IMR-90 (cell line): Measurements from ENCODE around the gene C17orf67. TPM values are rescaled to one million over a fixed set of nuclear protein-coding genes. Genes with fewer than 3 reads are reported as not detected.
A peak's percentile ranks its signal among the peaks of the same experiment; 100 is the strongest.

Experiments
- ATAC-seq: fragments of 200-7000 bp; cut with Tn5 transposase; 2 replicates; pipeline ENCODE4 v1.9.1; 2020; ENCODE audit warnings: low read depth, mild to moderate bottlenecking, moderate library complexity
- BruUV-seq: library from RNA; stranded (reverse); fragments of 400-500 nt; replicated peaks from 2 replicates; lab custom pipeline; 2021; lab: Mats Ljungman, UMichigan
- CTCF ChIA-PET: fragments of 300-600 bp; formaldehyde crosslinking; extraction: SDS; loops from one replicate; lab custom pipeline; 2021; ENCODE audit warnings: antibody characterized with exemption; lab: Yijun Ruan, JAX
- POLR2A ChIA-PET: fragments of 300-600 bp; sonication (Branson Sonifier 250); formaldehyde crosslinking; loops from one replicate; lab custom pipeline; 2022; ENCODE audit warnings: antibody characterized with exemption; ENCODE audit not compliant: unreplicated experiment; lab: Charles Lee
- DNase-seq: peaks from one replicate; pipeline ENCODE4 v3.0.0; 2013
- H2AFZ ChIP-seq: replicated peaks from 2 replicates; pipeline ENCODE3; 2013; ENCODE audit warnings: low read length, mild to moderate bottlenecking; ENCODE audit not compliant: poor library complexity
- H2AK5ac ChIP-seq: 2 replicates; pipeline ENCODE4 v1.6.1; 2013; ENCODE audit warnings: low read depth, low read length, inconsistent platforms
- H2AK9ac ChIP-seq: replicated peaks from 2 replicates; pipeline ENCODE3; 2013; ENCODE audit warnings: mild to moderate bottlenecking, low read depth, low read length, moderate library complexity; ENCODE audit not compliant: poor library complexity
- H2BK120ac ChIP-seq: 2 replicates; pipeline ENCODE4 v1.6.1; 2013; ENCODE audit warnings: low read depth, low read length, inconsistent platforms
- H2BK15ac ChIP-seq: 3 replicates; pipeline ENCODE4 v1.6.1; 2013; ENCODE audit warnings: low read depth, low read length, inconsistent platforms
- H2BK20ac ChIP-seq: 2 replicates; pipeline ENCODE4 v1.6.1; 2013; ENCODE audit warnings: low read depth, mild to moderate bottlenecking, inconsistent platforms, low read length, moderate library complexity
- H2BK5ac ChIP-seq: 2 replicates; pipeline ENCODE4 v1.6.1; 2013; ENCODE audit warnings: mild to moderate bottlenecking, low read depth, low read length, inconsistent platforms; ENCODE audit not compliant: poor library complexity, severe bottlenecking
- H3K14ac ChIP-seq: replicated peaks from 2 replicates; pipeline ENCODE4 v1.6.1; 2013; ENCODE audit warnings: low read depth, low read length, inconsistent platforms
- H3K18ac ChIP-seq: 2 replicates; pipeline ENCODE4 v1.6.1; 2013; ENCODE audit warnings: low read depth, low read length, control low read depth
- H3K23ac ChIP-seq: 2 replicates; pipeline ENCODE4 v1.6.1; 2013; ENCODE audit warnings: low read depth, low read length, inconsistent platforms
- H3K27ac ChIP-seq: 2 replicates; pipeline ENCODE4 v1.5.1; 2013; ENCODE audit warnings: mild to moderate bottlenecking, control low read depth, low read length; ENCODE audit not compliant: insufficient read depth
- H3K27me3 ChIP-seq: 2 replicates; pipeline ENCODE4 v1.6.1; 2013; ENCODE audit warnings: low read length; ENCODE audit not compliant: control insufficient read depth, insufficient read depth
- H3K36me3 ChIP-seq: 2 replicates; pipeline ENCODE4 v1.6.1; 2013; ENCODE audit warnings: low read length, mixed read lengths; ENCODE audit not compliant: control insufficient read depth, insufficient read depth
- H3K4ac ChIP-seq: 2 replicates; pipeline ENCODE4 v1.6.1; 2013; ENCODE audit warnings: low read depth, low read length, inconsistent platforms
- H3K4me1 ChIP-seq: 2 replicates; pipeline ENCODE4 v1.6.1; 2013; ENCODE audit warnings: low read length, mixed read lengths; ENCODE audit not compliant: control insufficient read depth, insufficient read depth
- H3K4me2 ChIP-seq: 2 replicates; pipeline ENCODE4 v1.6.1; 2013; ENCODE audit warnings: low read depth, mild to moderate bottlenecking, control low read depth, low read length, moderate library complexity
- H3K4me3 ChIP-seq: 2 replicates; pipeline ENCODE4 v1.5.1; 2013; ENCODE audit warnings: low read depth, mild to moderate bottlenecking, control low read depth, low read length, moderate library complexity; ENCODE audit not compliant: insufficient read depth
- H3K56ac ChIP-seq: 2 replicates; pipeline ENCODE4 v1.6.1; 2013; ENCODE audit warnings: low read length, inconsistent platforms; ENCODE audit not compliant: insufficient read depth; ENCODE audit errors: extremely low read depth
- H3K79me1 ChIP-seq, 2 experiments: 2 replicates each; pipeline ENCODE4 v1.6.1; 2013; ENCODE audit warnings: low read length in 2 of 2, inconsistent platforms in 1 of 2, low read depth in 1 of 2
- H3K9ac ChIP-seq: 2 replicates; pipeline ENCODE4 v1.6.1; 2013; ENCODE audit warnings: low read depth, low read length, control low read depth
- H3K9me1 ChIP-seq: 2 replicates; pipeline ENCODE4 v1.6.1; 2013; ENCODE audit warnings: low read length, inconsistent platforms; ENCODE audit not compliant: insufficient read depth
- H3K9me3 ChIP-seq: 2 replicates; pipeline ENCODE4 v1.6.1; 2013; ENCODE audit warnings: low read length; ENCODE audit not compliant: control insufficient read depth, insufficient read depth
- H4K20me1 ChIP-seq: 2 replicates; pipeline ENCODE4 v1.6.1; 2013; ENCODE audit warnings: low read length, inconsistent platforms; ENCODE audit not compliant: insufficient read depth
- H4K5ac ChIP-seq: 2 replicates; pipeline ENCODE4 v1.6.1; 2013; ENCODE audit warnings: mild to moderate bottlenecking, low read depth, low read length, control low read depth
- H4K8ac ChIP-seq, 2 experiments: 2 replicates each; pipeline ENCODE4 v1.6.1; 2013; ENCODE audit warnings: low read depth in 2 of 2, low read length in 2 of 2, control low read depth in 1 of 2, inconsistent platforms in 1 of 2
- H4K91ac ChIP-seq: 2 replicates; pipeline ENCODE4 v1.6.1; 2013; ENCODE audit warnings: low read depth, low read length, inconsistent platforms; ENCODE audit not compliant: insufficient read depth
- BHLHE40 ChIP-seq: fragments of 150-350 bp; IDR thresholded peaks from 2 replicates; pipeline ENCODE4 v1.6.1; 2016; ENCODE audit warnings: mild to moderate bottlenecking, low read depth, low read length
- CHD1 ChIP-seq: IDR thresholded peaks from 2 replicates; pipeline ENCODE4 v1.6.1; 2012; ENCODE audit warnings: low read depth, low read length, improper control_type of control experiment
- FOS ChIP-seq: fragments of 150-350 bp; IDR thresholded peaks from 2 replicates; pipeline ENCODE4 v1.6.1; 2016; ENCODE audit warnings: low read depth, low read length
- MAFK ChIP-seq: IDR thresholded peaks from 2 replicates; pipeline ENCODE4 v1.6.1; 2012; ENCODE audit warnings: low read depth, low read length, improper control_type of control experiment
- MXI1 ChIP-seq: IDR thresholded peaks from 2 replicates; pipeline ENCODE4 v1.6.1; 2012; ENCODE audit warnings: low read depth, mild to moderate bottlenecking, low read length, moderate library complexity, borderline replicate concordance
- NFE2L2 ChIP-seq: fragments of 150-350 bp; IDR thresholded peaks from 2 replicates; pipeline ENCODE4 v1.6.1; 2016; ENCODE audit warnings: low read depth, mild to moderate bottlenecking, low read length
- POLR2A ChIP-seq: IDR thresholded peaks from 2 replicates; pipeline ENCODE4 v1.6.1; 2012; ENCODE audit warnings: mild to moderate bottlenecking, low read depth, low read length
- RAD21 ChIP-seq: IDR thresholded peaks from 2 replicates; pipeline ENCODE4 v1.6.1; 2012; ENCODE audit warnings: low read length, improper control_type of control experiment
- RCOR1 ChIP-seq: IDR thresholded peaks from 2 replicates; pipeline ENCODE4 v1.6.1; 2012; ENCODE audit warnings: mild to moderate bottlenecking, low read length, improper control_type of control experiment; ENCODE audit not compliant: insufficient replicate concordance
- SMC3 ChIP-seq: fragments of 150-350 bp; IDR thresholded peaks from 2 replicates; pipeline ENCODE4 v1.6.1; 2016; ENCODE audit warnings: low read depth, mild to moderate bottlenecking, antibody characterized with exemption, low read length, moderate library complexity
- WGBS, 2 experiments: methylation state at CpG; one replicate each; pipeline versions ENCODE4 v1.1.5 to v1.1.7; 2013; ENCODE audit warnings: missing lambda C conversion rate in 2 of 2; ENCODE audit not compliant: insufficient read length in 1 of 2; ENCODE audit errors: extremely low coverage in 2 of 2; 5-methylcytosine and 5-hydroxymethylcytosine counted together
- dilution Hi-C: fragments of 300-500 bp; cut with HindIII; formaldehyde crosslinking; loops from one replicate; pipeline ENCODE4 v1.14.3; 2018; ENCODE audit warnings: low sequenced_read_pairs; ENCODE audit not compliant: unreplicated experiment
- in situ Hi-C: fragments of 300-500 bp; cut with MboI; formaldehyde crosslinking; loops from 3 replicates; pipeline ENCODE4 v1.14.3; 2019; ENCODE audit warnings: low sequenced_read_pairs, inconsistent platforms, mixed read lengths
- intact Hi-C: fragments of 100-400 bp; cut with micrococcal nuclease; formaldehyde crosslinking; loops from 2 replicates; pipeline ENCODE4 v1.10.0; 2022
- polyA plus RNA-seq, 3 experiments: library from polyadenylated mRNA; depleted of rRNA; stranded (reverse); fragments of >200 nt; gene quantifications; 2 replicates each; pipeline ENCODE4 v1.2.3, GENCODE V29; 2012; ENCODE audit warnings: low replicate concordance in 1 of 3
- total RNA-seq: library from RNA; depleted of rRNA; stranded (reverse); fragments of >200 nt; gene quantifications from 2 replicates; pipeline ENCODE4 v1.2.3, GENCODE V29; 2012
- TF ChIP-seq, protein P1 (sequence below): fragments of 150-350 bp; IDR thresholded peaks from 2 replicates; pipeline ENCODE4 v1.6.1; 2016; ENCODE audit warnings: low read depth, mild to moderate bottlenecking, low read length, moderate library complexity, borderline replicate concordance
- TF ChIP-seq, protein P2 (sequence below): conservative IDR thresholded peaks from 2 replicates; pipeline ENCODE4 v1.5.1; 2012; ENCODE audit warnings: mild to moderate bottlenecking, low read depth, low read length, improper control_type of control experiment
- TF ChIP-seq, protein P3 (sequence below): fragments of 150-350 bp; IDR thresholded peaks from 2 replicates; pipeline ENCODE4 v1.6.1; 2017; ENCODE audit warnings: mild to moderate bottlenecking, antibody characterized with exemption, low read length, low read depth

The C17orf67 gene
- total and polyA plus RNA-seq, 2 of the 4 experiments (the other 2 are of a cell fraction), result 0.18 to 1.1 TPM

DNA sequence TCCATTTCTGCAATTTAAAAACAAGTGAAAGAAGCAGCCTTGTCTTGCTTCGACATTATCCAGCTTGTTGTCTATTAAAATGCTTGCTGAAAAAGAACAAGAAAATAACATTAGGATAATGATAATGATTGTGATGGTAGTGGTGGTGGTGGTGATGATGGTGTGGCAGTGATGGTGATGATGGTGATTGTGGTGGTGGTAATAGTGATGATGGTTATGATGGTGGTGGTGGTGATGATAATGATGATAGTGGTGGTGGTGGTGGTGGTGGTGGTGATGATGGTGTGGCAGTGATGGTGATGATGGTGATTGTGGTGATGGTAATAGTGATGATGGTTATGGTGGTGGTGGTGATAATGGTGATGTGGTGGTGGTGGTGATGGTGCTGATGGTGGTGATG is 41.5 kb downstream of the C17orf67 start:
- Histone ChIP-seq H4K5ac (no peak overlapping the region), H3K14ac (no peak overlapping the region), H3K79me1 (no peaks in the 10 kb centered on the region), H2AK9ac (no peak overlapping the region), H3K36me3 (no peaks in the 10 kb centered on the region), H3K9me3 (no peaks in the 10 kb centered on the region), H3K18ac (no peak overlapping the region), H2BK15ac (no peak overlapping the region), H2BK20ac (no peak overlapping the region), H4K91ac (no peak overlapping the region), H3K9me1 (no peaks in the 10 kb centered on the region; the same call in 1 of the 2 replicates), H3K9ac (no peak overlapping the region), H3K4me2 (no peak overlapping the region), H4K20me1 (no peaks in the 10 kb centered on the region), H2AK5ac (no peak overlapping the region; the same call in 1 of the 2 replicates), H3K27me3 (peaks cover 3% of the 10 kb centered on the region; the same call in 1 of the 2 replicates), H3K27ac (no peak overlapping the region), H3K4me3 (no peak overlapping the region), H3K23ac (no peak overlapping the region), H3K4ac (no peak overlapping the region), H4K8ac (no peak overlapping the region), H3K4me1 (no peaks in the 10 kb centered on the region; the same call in 1 of the 2 replicates), H3K56ac (no peak overlapping the region), H2BK120ac (no peak overlapping the region), H2BK5ac (peak overlapping the region; percentile 14), H2AFZ (no peak overlapping the region)
- intact Hi-C loops, result no loop called here
- 82% methylated on average over 1 of the region's 1 CpG; no CpG with 5 or more reads in 1 of the 2 experiments for WGBS, 2 experiments
- TF ChIP-seq RCOR1 (no peak), MXI1 (no peak), RAD21 (no peak), SMC3 (no peak), MAFK (no peak), CHD1 (no peak), NFE2L2 (no peak), POLR2A (no peak), FOS (no peak), BHLHE40 (no peak)
- TF ChIP-seq, protein P1, sequence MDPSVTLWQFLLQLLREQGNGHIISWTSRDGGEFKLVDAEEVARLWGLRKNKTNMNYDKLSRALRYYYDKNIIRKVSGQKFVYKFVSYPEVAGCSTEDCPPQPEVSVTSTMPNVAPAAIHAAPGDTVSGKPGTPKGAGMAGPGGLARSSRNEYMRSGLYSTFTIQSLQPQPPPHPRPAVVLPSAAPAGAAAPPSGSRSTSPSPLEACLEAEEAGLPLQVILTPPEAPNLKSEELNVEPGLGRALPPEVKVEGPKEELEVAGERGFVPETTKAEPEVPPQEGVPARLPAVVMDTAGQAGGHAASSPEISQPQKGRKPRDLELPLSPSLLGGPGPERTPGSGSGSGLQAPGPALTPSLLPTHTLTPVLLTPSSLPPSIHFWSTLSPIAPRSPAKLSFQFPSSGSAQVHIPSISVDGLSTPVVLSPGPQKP, result no peak
- TF ChIP-seq, protein P2, sequence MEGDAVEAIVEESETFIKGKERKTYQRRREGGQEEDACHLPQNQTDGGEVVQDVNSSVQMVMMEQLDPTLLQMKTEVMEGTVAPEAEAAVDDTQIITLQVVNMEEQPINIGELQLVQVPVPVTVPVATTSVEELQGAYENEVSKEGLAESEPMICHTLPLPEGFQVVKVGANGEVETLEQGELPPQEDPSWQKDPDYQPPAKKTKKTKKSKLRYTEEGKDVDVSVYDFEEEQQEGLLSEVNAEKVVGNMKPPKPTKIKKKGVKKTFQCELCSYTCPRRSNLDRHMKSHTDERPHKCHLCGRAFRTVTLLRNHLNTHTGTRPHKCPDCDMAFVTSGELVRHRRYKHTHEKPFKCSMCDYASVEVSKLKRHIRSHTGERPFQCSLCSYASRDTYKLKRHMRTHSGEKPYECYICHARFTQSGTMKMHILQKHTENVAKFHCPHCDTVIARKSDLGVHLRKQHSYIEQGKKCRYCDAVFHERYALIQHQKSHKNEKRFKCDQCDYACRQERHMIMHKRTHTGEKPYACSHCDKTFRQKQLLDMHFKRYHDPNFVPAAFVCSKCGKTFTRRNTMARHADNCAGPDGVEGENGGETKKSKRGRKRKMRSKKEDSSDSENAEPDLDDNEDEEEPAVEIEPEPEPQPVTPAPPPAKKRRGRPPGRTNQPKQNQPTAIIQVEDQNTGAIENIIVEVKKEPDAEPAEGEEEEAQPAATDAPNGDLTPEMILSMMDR, result no peak
- TF ChIP-seq, protein P3, sequence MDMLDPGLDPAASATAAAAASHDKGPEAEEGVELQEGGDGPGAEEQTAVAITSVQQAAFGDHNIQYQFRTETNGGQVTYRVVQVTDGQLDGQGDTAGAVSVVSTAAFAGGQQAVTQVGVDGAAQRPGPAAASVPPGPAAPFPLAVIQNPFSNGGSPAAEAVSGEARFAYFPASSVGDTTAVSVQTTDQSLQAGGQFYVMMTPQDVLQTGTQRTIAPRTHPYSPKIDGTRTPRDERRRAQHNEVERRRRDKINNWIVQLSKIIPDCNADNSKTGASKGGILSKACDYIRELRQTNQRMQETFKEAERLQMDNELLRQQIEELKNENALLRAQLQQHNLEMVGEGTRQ, result no peak
- in situ Hi-C loops, result no loop called here
- no peak for DNase-seq
- BruUV-seq, result no TSS peak
- ChIA-PET CTCF (no interaction called here), POLR2A (no interaction called here)
- dilution Hi-C loops, result no loop called here
- no peak for ATAC-seq
